H9 (cell line): ENCODE results near the gene ZDHHC9. TPM values are rescaled to one million over a fixed set of nuclear protein-coding genes. Genes with fewer than 3 reads are reported as not detected.

ENCODE experiments used
- DNase-seq: peaks from one replicate; pipeline ENCODE4 v3.0.0-alpha.2; 2017
- H2AFZ ChIP-seq: one replicate; pipeline ENCODE4 v1.6.1; 2013; ENCODE audit warnings: mild to moderate bottlenecking, low read length, control low read depth, moderate library complexity
- H2AK5ac ChIP-seq: 2 replicates; pipeline ENCODE4 v1.6.1; 2013; ENCODE audit warnings: low read length, control low read depth, mixed read lengths; ENCODE audit not compliant: insufficient read length
- H2BK120ac ChIP-seq: one replicate; pipeline ENCODE4 v1.6.1; 2013; ENCODE audit warnings: low read depth, mild to moderate bottlenecking, low read length, control low read depth, inconsistent platforms; ENCODE audit not compliant: poor library complexity, severe bottlenecking
- H2BK12ac ChIP-seq: 2 replicates; pipeline ENCODE4 v1.6.1; 2013; ENCODE audit warnings: low read length, control low read depth, mixed read lengths, low read depth; ENCODE audit not compliant: insufficient read length
- H2BK15ac ChIP-seq: 2 replicates; pipeline ENCODE4 v1.6.1; 2013; ENCODE audit warnings: low read depth, low read length, control low read depth
- H2BK20ac ChIP-seq: one replicate; pipeline ENCODE4 v1.6.1; 2013; ENCODE audit warnings: low read depth, mild to moderate bottlenecking, low read length, control low read depth, inconsistent platforms; ENCODE audit not compliant: poor library complexity, severe bottlenecking
- H2BK5ac ChIP-seq: 2 replicates; pipeline ENCODE4 v1.6.1; 2013; ENCODE audit warnings: low read length, control low read depth, mixed read lengths; ENCODE audit not compliant: insufficient read length
- H3K14ac ChIP-seq: 2 replicates; pipeline ENCODE4 v1.6.1; 2013; ENCODE audit warnings: low read length, control low read depth; ENCODE audit not compliant: insufficient read depth
- H3K18ac ChIP-seq: 2 replicates; pipeline ENCODE4 v1.6.1; 2013; ENCODE audit warnings: low read depth, mild to moderate bottlenecking, mixed read lengths, low read length, control low read depth; ENCODE audit not compliant: insufficient read length
- H3K23ac ChIP-seq: 2 replicates; pipeline ENCODE4 v1.6.1; 2013; ENCODE audit warnings: low read length, control low read depth, mixed read lengths, low read depth; ENCODE audit not compliant: insufficient read length
- H3K23me2 ChIP-seq: 2 replicates; pipeline ENCODE4 v1.6.1; 2013; ENCODE audit warnings: low read depth, mild to moderate bottlenecking, mixed read lengths, low read length, control low read depth; ENCODE audit not compliant: insufficient read length, poor library complexity, severe bottlenecking
- H3K27ac ChIP-seq: 2 replicates; pipeline ENCODE4 v1.5.1; 2013; ENCODE audit warnings: low read length, control low read depth, mixed read lengths, low read depth; ENCODE audit not compliant: insufficient read length
- H3K27me3 ChIP-seq: 2 replicates; pipeline ENCODE4 v1.6.1; 2013; ENCODE audit warnings: low read length, control low read depth, inconsistent platforms; ENCODE audit not compliant: insufficient read depth
- H3K4ac ChIP-seq: 2 replicates; pipeline ENCODE4 v1.6.1; 2013; ENCODE audit warnings: low read depth, mild to moderate bottlenecking, control low read depth, inconsistent platforms, low read length, moderate library complexity
- H3K4me1 ChIP-seq: 2 replicates; pipeline ENCODE4 v1.6.1; 2013; ENCODE audit warnings: low read length, control low read depth, inconsistent platforms; ENCODE audit not compliant: insufficient read depth
- H3K4me2 ChIP-seq: 2 replicates; pipeline ENCODE4 v1.6.1; 2013; ENCODE audit warnings: low read length, control low read depth, mixed read lengths; ENCODE audit not compliant: insufficient read length, insufficient read depth
- H3K56ac ChIP-seq: 2 replicates; pipeline ENCODE4 v1.6.1; 2013; ENCODE audit warnings: low read depth, mild to moderate bottlenecking, mixed read lengths, low read length, control low read depth; ENCODE audit not compliant: insufficient read length
- H3K79me1 ChIP-seq: 2 replicates; pipeline ENCODE4 v1.6.1; 2013; ENCODE audit warnings: low read depth, mild to moderate bottlenecking, moderate library complexity, low read length, control low read depth, inconsistent platforms; ENCODE audit not compliant: insufficient read depth, poor library complexity, severe bottlenecking
- H3K79me2 ChIP-seq: 2 replicates; pipeline ENCODE4 v1.6.1; 2013; ENCODE audit warnings: low read length, control low read depth, inconsistent platforms; ENCODE audit not compliant: insufficient read depth
- H3K9ac ChIP-seq: 2 replicates; pipeline ENCODE4 v1.6.1; 2013; ENCODE audit warnings: low read length, control low read depth, mixed read lengths; ENCODE audit not compliant: insufficient read length; ENCODE audit errors: extremely low read depth
- H3K9me3 ChIP-seq: one replicate; pipeline ENCODE4 v1.6.1; 2013; ENCODE audit warnings: low read depth, low read length, inconsistent platforms; ENCODE audit not compliant: control insufficient read depth
- H3T11ph ChIP-seq: one replicate; pipeline ENCODE4 v1.6.1; 2013; ENCODE audit warnings: mild to moderate bottlenecking, low read length, control low read depth, inconsistent platforms
- H4K20me1 ChIP-seq: one replicate; pipeline ENCODE4 v1.6.1; 2013; ENCODE audit not compliant: control insufficient read depth, insufficient read length, insufficient read depth
- H4K5ac ChIP-seq: 2 replicates; pipeline ENCODE4 v1.6.1; 2013; ENCODE audit warnings: low read depth, mild to moderate bottlenecking, mixed read lengths, low read length, control low read depth; ENCODE audit not compliant: insufficient read length
- H4K8ac ChIP-seq: replicated peaks from 2 replicates; pipeline ENCODE4 v1.6.1; 2013; ENCODE audit warnings: low read length, control low read depth, mixed read lengths, low read depth; ENCODE audit not compliant: insufficient read length
- H4K91ac ChIP-seq: 2 replicates; pipeline ENCODE4 v1.6.1; 2013; ENCODE audit warnings: low read depth, mild to moderate bottlenecking, moderate library complexity, mixed read lengths, low read length, control low read depth; ENCODE audit not compliant: insufficient read length
- H3K27ac Mint-ChIP-seq, 3 experiments: 2 replicates in 2 of 3; 3 replicates in 1 of 3; pipeline ENCODE4 v1.8.0; 2020 to 2021; ENCODE audit warnings: mixed read lengths in 3 of 3, mild to moderate bottlenecking in 1 of 3, moderate library complexity in 1 of 3
- H3K27me3 Mint-ChIP-seq: 2 replicates; pipeline ENCODE4 v1.8.0; 2021; ENCODE audit warnings: low read depth, mild to moderate bottlenecking, moderate library complexity, mixed read lengths
- H3K36me3 Mint-ChIP-seq, 3 experiments: 2 replicates in 2 of 3; 3 replicates in 1 of 3; pipeline ENCODE4 v1.8.0; 2020 to 2021; ENCODE audit warnings: low read depth in 3 of 3, mixed read lengths in 3 of 3; ENCODE audit not compliant: insufficient read depth in 1 of 3
- H3K4me1 Mint-ChIP-seq, 2 experiments: 2 replicates each; pipeline ENCODE4 v1.8.0; 2020; ENCODE audit warnings: mixed read lengths in 2 of 2
- H3K4me3 Mint-ChIP-seq, 2 experiments: 2 replicates in 1 of 2; 3 replicates in 1 of 2; pipeline ENCODE4 v1.8.0; 2020 to 2021; ENCODE audit warnings: mild to moderate bottlenecking in 2 of 2, mixed read lengths in 2 of 2, moderate library complexity in 1 of 2
- H3K9me3 Mint-ChIP-seq, 2 experiments: 2 replicates in 1 of 2; 3 replicates in 1 of 2; pipeline ENCODE4 v1.8.0; 2020; ENCODE audit warnings: mild to moderate bottlenecking in 2 of 2, mixed read lengths in 2 of 2, moderate library complexity in 1 of 2
- CTCF ChIP-seq: fragments of 200-600 bp; sonication (generic); conservative IDR thresholded peaks from 3 replicates; pipeline ENCODE4 v1.8.0; 2021; ENCODE audit warnings: antibody characterized with exemption, mild to moderate bottlenecking
- WGBS: extraction: QIAGEN DNeasy Blood & Tissue Kit; methylation state at CpG from one replicate; pipeline ENCODE4 v1.1.7; 2013; ENCODE audit warnings: missing lambda C conversion rate, low lambda C conversion rate, mixed read lengths; ENCODE audit not compliant: insufficient read length; ENCODE audit errors: extremely low coverage; 5-methylcytosine and 5-hydroxymethylcytosine counted together
- total RNA-seq: library from RNA; stranded (reverse); gene quantifications from 2 replicates; pipeline ENCODE4 v1.2.1, GENCODE V29; 2021

ZDHHC9 gene
- total RNA-seq, 1 experiment from 2014 or later, result 21.0 TPM

- Histone ChIP-seq H2AFZ (no peak overlapping the region), H2BK15ac (no peak overlapping the region), H3K27me3 (no peaks in the 10 kb centered on the region), H4K8ac (no peak overlapping the region), H3K56ac (no peak overlapping the region), H4K5ac (no peak overlapping the region), H2BK120ac (no peak overlapping the region), H3K23me2 (no peaks in the 10 kb centered on the region), H3K9ac (no peak overlapping the region), H2BK12ac (no peak overlapping the region), H3T11ph (no peak overlapping the region), H3K4me2 (no peak overlapping the region), H3K4ac (no peak overlapping the region), H4K91ac (no peak overlapping the region), H2BK20ac (no peak overlapping the region), H4K20me1 (no peaks in the 10 kb centered on the region), H3K4me1 (no peaks in the 10 kb centered on the region), H3K9me3 (no peaks in the 10 kb centered on the region), H3K23ac (no peak overlapping the region), H3K79me1 (no peaks in the 10 kb centered on the region), H2BK5ac (no peak overlapping the region), H3K27ac (no peak overlapping the region), H3K14ac (no peak overlapping the region), H2AK5ac (no peak overlapping the region), H3K79me2 (no peaks in the 10 kb centered on the region), H3K18ac (no peak overlapping the region)
- no peak for DNase-seq
- Mint-ChIP-seq H3K27me3 (no peaks in the 10 kb centered on the region; the same call in 1 of the 2 replicates), H3K4me1 (no peaks in the 10 kb centered on the region), H3K9me3 (peaks cover 0 to 70% of the 10 kb centered on the region in 2 experiments; a peak in 3 of 5 replicates), H3K36me3 (peaks cover 0 to 6% (median 2%) of the 10 kb centered on the region in 3 experiments; a peak in 3 of 7 replicates), H3K27ac (no peak overlapping the region), H3K4me3 (no peak overlapping the region)
- TF ChIP-seq CTCF, result no peak
- no CpG with 5 or more reads among the region's 8 CpGs for WGBS
These were observed 52.4 kb downstream of the ZDHHC9 start for GRCh38 chrX:129791336-129791735.
